Limb (tissue), 2 donors: ENCODE data around the gene DTNA.

Source experiments
- DNase-seq, 2 donors: peaks; one replicate each; pipeline ENCODE4 v3.0.0-alpha.2; 2016; ENCODE audit errors: extremely low spot score in 2 of 2

Gene DTNA

GRCh38 chr18:34928754-34929335 lies 218.7 kb downstream of the DTNA start:
- DNase-seq, result no peak

GRCh38 chr18:34929336-34929780 lies 219.3 kb downstream of the DTNA start:
- no peak for DNase-seq

DNA sequence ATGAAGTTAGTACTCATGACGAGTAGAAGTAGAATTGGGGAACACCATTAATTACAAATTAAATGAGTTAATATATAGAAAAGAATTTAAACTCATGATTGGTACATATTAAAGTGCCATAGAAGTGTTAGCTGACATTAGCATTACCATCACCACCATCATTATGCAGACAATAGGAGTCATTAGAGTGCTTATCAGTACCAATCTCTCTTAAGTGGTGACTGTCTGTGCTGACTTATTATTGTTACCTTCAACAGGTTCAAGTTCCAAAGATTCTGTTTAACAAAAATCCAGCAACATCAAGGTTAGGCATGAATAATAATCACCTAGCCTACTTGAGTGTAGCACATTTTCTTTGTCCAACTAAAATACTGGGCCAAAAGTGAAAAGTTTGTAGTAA lies 222.3 kb downstream of the DTNA start:
- no peak for DNase-seq

- no peak for DNase-seq
Observed at GRCh38 chr18:34932792-34933466, 222.8 kb downstream of the DTNA start.

DNA sequence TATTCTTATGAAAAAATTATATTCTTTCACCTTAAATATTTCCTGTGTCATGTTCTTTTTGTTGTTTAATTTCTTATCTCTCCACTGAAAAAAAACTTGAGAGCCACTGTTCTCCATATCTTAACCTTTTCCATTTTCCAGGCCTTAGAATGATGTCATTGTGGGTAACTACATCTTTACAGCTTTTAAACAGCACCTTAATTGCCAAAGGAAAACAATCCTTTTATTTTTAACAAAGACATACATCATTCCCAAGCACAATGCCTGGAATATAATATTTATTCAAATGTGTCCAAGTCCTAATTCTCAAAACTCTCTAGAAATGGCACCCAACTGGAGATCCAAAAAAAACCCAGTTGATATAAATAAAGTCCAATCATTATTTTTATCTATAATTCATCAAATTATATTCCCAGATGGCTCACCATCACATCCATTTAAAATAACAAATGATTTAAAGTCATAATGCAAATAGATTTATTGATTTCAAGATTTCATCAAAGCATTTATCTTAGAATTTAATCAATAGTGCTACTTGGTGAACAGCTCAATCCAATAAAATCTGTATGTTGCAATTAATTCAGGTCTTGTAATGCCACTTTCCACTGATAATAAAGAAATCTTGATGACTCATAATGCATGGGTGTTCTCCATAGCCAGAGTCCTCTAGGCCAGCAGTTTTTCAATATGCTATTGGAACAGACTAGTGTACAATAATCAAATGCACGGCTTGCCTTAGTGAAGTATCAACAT lies 224.0 kb downstream of the DTNA start:
- no peak for DNase-seq

- DNase-seq, result no peak
Observed at GRCh38 chr18:34936772-34937171, 226.7 kb downstream of the DTNA start.

DNA sequence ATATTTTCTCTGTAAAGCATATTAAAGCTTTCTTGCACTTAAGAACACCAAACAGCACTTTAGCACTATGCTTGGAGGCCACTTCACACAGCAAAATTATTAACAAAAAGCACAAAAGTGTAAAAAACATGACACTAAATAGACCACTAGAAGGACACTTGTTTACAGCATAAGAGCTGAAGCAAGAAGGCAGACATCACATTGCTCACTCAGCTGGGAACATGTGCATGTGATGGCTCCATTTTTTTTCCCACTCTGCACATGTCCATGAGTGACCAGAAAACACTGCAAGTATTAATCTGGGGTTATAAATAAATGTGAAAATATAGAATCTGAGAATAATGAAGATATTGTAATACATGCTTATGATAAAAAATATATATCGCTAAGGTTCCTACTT lies 228.0 kb downstream of the DTNA start:
- no peak for DNase-seq
